Smooth muscle cell (in vitro differentiated cells): ENCODE measurements around the gene UCK1. TPM values are rescaled to one million over a fixed set of nuclear protein-coding genes. Genes with fewer than 3 reads are reported as not detected.

Experiments
- DNase-seq: peaks from one replicate; lab custom pipeline; 2025; ENCODE audit not compliant: unreplicated experiment; lab: John Stamatoyannopoulos, UW
- H2AFZ ChIP-seq: fragments of 200-600 bp; sonication (generic); 2 replicates; pipeline ENCODE4 v1.6.0; 2016; ENCODE audit warnings: antibody characterized with exemption, low read depth, mild to moderate bottlenecking
- H3F3A ChIP-seq: fragments of 200-600 bp; sonication (generic); 2 replicates; pipeline ENCODE4 v1.6.0; 2017; ENCODE audit warnings: antibody characterized with exemption, low read depth
- H3K27ac ChIP-seq: fragments of 200-600 bp; sonication (generic); 2 replicates; pipeline ENCODE4 v1.5.1; 2016; ENCODE audit warnings: low read depth, mild to moderate bottlenecking
- H3K27me3 ChIP-seq: fragments of 200-600 bp; sonication (generic); 2 replicates; pipeline ENCODE4 v1.6.1; 2016; ENCODE audit warnings: low read depth, mild to moderate bottlenecking
- H3K36me3 ChIP-seq: fragments of 200-600 bp; sonication (generic); 2 replicates; pipeline ENCODE4 v1.5.1; 2016; ENCODE audit warnings: low read depth
- H3K4me1 ChIP-seq: fragments of 200-600 bp; sonication (generic); 2 replicates; pipeline ENCODE4 v1.5.1; 2016; ENCODE audit warnings: low read depth
- H3K4me2 ChIP-seq: fragments of 200-600 bp; sonication (generic); 2 replicates; pipeline ENCODE4 v1.6.0; 2016; ENCODE audit warnings: mild to moderate bottlenecking
- H3K4me3 ChIP-seq: fragments of 200-600 bp; sonication (generic); 2 replicates; pipeline ENCODE4 v1.5.1; 2016; ENCODE audit warnings: mild to moderate bottlenecking
- H3K79me2 ChIP-seq: fragments of 200-600 bp; sonication (generic); 2 replicates; pipeline ENCODE4 v1.6.0; 2016; ENCODE audit warnings: low read depth, mild to moderate bottlenecking
- H3K9ac ChIP-seq: fragments of 200-600 bp; sonication (generic); 2 replicates; pipeline ENCODE4 v1.6.0; 2016; ENCODE audit warnings: low read depth
- H3K9me3 ChIP-seq: fragments of 200-600 bp; sonication (generic); replicated peaks from 2 replicates; pipeline ENCODE4 v1.5.1; 2016; ENCODE audit warnings: low read depth
- H4K20me1 ChIP-seq: fragments of 200-600 bp; sonication (generic); 2 replicates; pipeline ENCODE4 v1.6.0; 2016; ENCODE audit warnings: low read depth
- WGBS: methylation state at CpG from one replicate; pipeline ENCODE4 v1.1.7; 2016; ENCODE audit warnings: low lambda C conversion rate; 5-methylcytosine and 5-hydroxymethylcytosine counted together
- polyA plus RNA-seq: library from polyadenylated mRNA; unstranded; fragments of >200 nt; fragmentation: Nextera tagmentation; extraction: Ambion mirVana; gene quantifications from 2 replicates; pipeline ENCODE4 v1.2.1, GENCODE V29; 2016
- total RNA-seq: library from RNA; depleted of rRNA; stranded (reverse); fragments of >200 nt; gene quantifications from 2 replicates; pipeline ENCODE4 v1.2.3, GENCODE V29; 2014
- TF ChIP-seq, protein P1 (sequence below): fragments of 200-600 bp; sonication (generic); IDR thresholded peaks from 2 replicates; pipeline ENCODE4 v1.5.1; 2017; ENCODE audit warnings: borderline replicate concordance, mild to moderate bottlenecking, antibody characterized with exemption; ENCODE audit not compliant: insufficient read depth, poor library complexity, severe bottlenecking

UCK1 gene
- total and polyA plus RNA-seq, 2 experiments from 2014 or later = 9.7 to 20.2 TPM

DNA sequence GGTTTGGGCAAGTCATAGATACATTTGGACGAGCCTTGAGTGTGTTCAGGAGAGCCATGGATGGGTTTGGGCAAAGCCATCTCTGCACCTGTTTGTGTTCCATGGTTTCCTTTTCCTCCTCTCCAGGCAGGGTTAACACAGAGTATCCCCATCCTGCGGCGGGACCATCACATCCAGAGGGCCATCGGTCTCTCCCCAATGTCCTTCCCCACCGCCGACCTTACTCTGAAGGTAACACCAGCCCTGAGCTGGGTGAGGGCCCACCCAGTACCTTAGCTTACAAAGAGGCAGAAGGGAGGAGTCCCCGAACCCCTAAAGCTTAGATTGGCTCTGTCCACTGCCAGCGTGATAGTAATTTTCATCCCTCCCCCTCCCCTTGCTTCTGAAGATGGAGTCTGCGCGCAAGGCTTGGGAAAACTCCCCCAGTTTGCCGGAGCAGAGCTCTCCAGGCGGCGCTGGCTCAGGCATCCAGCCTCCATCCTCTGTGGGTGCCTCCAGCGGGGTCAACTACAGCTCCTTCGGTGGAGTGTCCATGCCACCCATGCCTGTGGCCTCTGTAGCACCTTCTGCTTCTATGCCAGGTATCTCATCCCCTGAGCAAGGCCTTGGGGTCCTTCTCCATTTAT, 46.4 kb downstream of the UCK1 start:
- H4K20me1 ChIP-seq = peaks cover 74% of the 10 kb centered on the region
- 98% methylated on average over 15 of the region's 15 CpGs for WGBS
- H3K4me3 ChIP-seq = no peak overlapping the region
- H3K36me3 ChIP-seq = no peaks in the 10 kb centered on the region
- no peak overlapping the region for H3K4me2 ChIP-seq
- H3K27me3 ChIP-seq = no peaks in the 10 kb centered on the region
- no peaks in the 10 kb centered on the region for H3K4me1 ChIP-seq
- H3K9ac ChIP-seq = no peak overlapping the region
- TF ChIP-seq, protein P1, sequence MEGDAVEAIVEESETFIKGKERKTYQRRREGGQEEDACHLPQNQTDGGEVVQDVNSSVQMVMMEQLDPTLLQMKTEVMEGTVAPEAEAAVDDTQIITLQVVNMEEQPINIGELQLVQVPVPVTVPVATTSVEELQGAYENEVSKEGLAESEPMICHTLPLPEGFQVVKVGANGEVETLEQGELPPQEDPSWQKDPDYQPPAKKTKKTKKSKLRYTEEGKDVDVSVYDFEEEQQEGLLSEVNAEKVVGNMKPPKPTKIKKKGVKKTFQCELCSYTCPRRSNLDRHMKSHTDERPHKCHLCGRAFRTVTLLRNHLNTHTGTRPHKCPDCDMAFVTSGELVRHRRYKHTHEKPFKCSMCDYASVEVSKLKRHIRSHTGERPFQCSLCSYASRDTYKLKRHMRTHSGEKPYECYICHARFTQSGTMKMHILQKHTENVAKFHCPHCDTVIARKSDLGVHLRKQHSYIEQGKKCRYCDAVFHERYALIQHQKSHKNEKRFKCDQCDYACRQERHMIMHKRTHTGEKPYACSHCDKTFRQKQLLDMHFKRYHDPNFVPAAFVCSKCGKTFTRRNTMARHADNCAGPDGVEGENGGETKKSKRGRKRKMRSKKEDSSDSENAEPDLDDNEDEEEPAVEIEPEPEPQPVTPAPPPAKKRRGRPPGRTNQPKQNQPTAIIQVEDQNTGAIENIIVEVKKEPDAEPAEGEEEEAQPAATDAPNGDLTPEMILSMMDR = no peak
- H3K79me2 ChIP-seq = peaks cover 7% of the 10 kb centered on the region
- no peak overlapping the region for H2AFZ ChIP-seq
- H3F3A ChIP-seq = no peaks in the 10 kb centered on the region
- H3K9me3 ChIP-seq = no peaks in the 10 kb centered on the region
- DNase-seq = no peak
- H3K27ac ChIP-seq = no peak overlapping the region

DNA sequence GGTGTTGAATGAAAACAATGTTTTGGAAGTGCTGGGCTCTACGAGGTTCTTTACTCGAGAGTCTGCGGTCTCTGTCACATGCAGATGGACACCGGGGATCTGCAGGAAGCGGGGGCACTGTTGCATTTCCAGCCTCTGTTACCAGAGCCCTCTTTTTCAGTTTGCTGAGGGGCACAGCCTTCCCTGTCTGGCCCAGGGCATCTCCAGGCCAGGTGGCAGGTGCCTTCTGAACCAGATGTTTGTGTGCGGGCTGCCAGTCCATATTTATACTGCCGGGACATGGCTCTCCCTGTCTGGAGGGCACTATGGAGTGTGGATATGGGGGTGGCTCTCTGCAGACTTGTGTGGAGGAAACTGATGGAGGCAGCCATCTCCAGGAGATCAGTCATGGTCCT, 47.0 kb downstream of the UCK1 start:
- H3F3A ChIP-seq = no peaks in the 10 kb centered on the region
- H3K27ac ChIP-seq = no peak overlapping the region
- no peaks in the 10 kb centered on the region for H3K36me3 ChIP-seq
- no peak overlapping the region for H2AFZ ChIP-seq
- H3K4me1 ChIP-seq = no peaks in the 10 kb centered on the region
- peaks cover 79% of the 10 kb centered on the region for H4K20me1 ChIP-seq
- over 99% methylated on average over 7 of the region's 7 CpGs for WGBS
- H3K4me3 ChIP-seq = no peak overlapping the region
- TF ChIP-seq, protein P1 = no peak
- no peaks in the 10 kb centered on the region for H3K27me3 ChIP-seq
- no peak for DNase-seq
- H3K79me2 ChIP-seq = peaks cover 10% of the 10 kb centered on the region
- no peak overlapping the region for H3K4me2 ChIP-seq
- H3K9me3 ChIP-seq = no peaks in the 10 kb centered on the region
- no peak overlapping the region for H3K9ac ChIP-seq

DNA sequence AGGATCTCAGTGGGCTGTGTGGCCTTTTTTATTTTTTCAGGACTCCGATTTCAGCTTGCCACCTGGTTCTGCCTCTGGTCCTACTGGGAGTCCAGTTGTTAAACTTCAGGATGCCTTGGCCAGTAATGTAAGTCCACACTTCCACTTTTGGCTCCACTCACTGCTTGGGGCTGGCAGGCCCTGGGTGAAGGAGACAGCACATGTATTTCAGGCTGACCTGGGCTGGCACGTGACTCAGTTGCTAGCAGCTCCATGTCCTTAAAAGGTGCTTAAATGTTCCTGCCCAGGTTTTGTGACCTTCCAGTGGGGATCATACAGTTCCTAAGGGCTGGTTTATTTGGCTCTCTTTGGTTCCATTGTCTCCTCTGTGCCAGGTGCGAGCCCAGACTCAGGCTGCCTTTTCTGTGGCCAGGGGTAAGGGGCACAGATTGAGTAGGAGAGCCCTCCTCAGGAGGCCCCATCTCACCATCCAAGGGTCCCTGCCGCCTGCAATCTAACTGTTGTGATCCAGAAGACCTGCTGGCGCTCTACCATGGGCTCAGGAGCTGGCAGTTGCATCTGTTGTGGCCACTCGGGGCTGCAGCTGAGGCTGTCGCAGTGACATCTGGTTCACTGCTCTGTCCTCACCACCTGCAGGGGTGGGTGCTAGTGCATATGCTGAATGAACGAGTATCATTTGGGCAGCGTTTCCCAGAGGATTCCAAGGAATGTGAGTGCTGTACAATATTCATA, 47.6 kb downstream of the UCK1 start:
- H4K20me1 ChIP-seq = peaks cover 80% of the 10 kb centered on the region

More for the DNA sequence above, 47.6 kb downstream of the UCK1 start:
- TF ChIP-seq, protein P1 = no peak
- Histone ChIP-seq H3K79me2 (peaks cover 15% of the 10 kb centered on the region), H3F3A (no peaks in the 10 kb centered on the region), H3K4me3 (no peak overlapping the region), H3K9me3 (no peaks in the 10 kb centered on the region), H3K9ac (no peak overlapping the region), H3K36me3 (no peaks in the 10 kb centered on the region), H3K4me1 (no peaks in the 10 kb centered on the region), H3K27me3 (no peaks in the 10 kb centered on the region), H2AFZ (no peak overlapping the region), H3K4me2 (no peak overlapping the region), H3K27ac (no peak overlapping the region)
- 98% methylated on average over 9 of the region's 9 CpGs for WGBS
- no peak for DNase-seq
